Body of pancreas (tissue), 4 donors: ENCODE measurements around the gene GP1BA. TPM values are rescaled to one million over a fixed set of nuclear protein-coding genes. Genes with fewer than 3 reads are reported as not detected.

Experiments
- ATAC-seq: fragments of 150-250 bp; one replicate; pipeline ENCODE4 v1.9.1; 2016
- DNase-seq, 4 donors: peaks; one replicate each; pipeline ENCODE4 v3.0.0-alpha.2; 2019
- H3K27ac ChIP-seq, 4 donors: fragments of 200-600 bp; sonication (generic); 1 replicate in 3 of 4; 2 replicates in 1 of 4; pipeline versions ENCODE4 v1.5.1 to v1.6.1; 2016 to 2019; ENCODE audit warnings: mild to moderate bottlenecking in 1 of 4, mixed read lengths in 1 of 4, moderate library complexity in 1 of 4
- H3K27me3 ChIP-seq, 2 donors: fragments of 200-600 bp; sonication (generic); one replicate each; pipeline ENCODE4 v1.6.0; 2016; ENCODE audit warnings: mild to moderate bottlenecking in 1 of 2
- H3K36me3 ChIP-seq, 2 donors: fragments of 200-600 bp; sonication (generic); replicated peaks in 1 of 2; 2 replicates each; pipeline ENCODE4 v1.5.1; 2016; ENCODE audit warnings: low read depth in 2 of 2; ENCODE audit not compliant: insufficient read depth in 1 of 2
- H3K4me1 ChIP-seq: fragments of 200-600 bp; sonication (generic); one replicate; pipeline ENCODE4 v1.6.0; 2016
- H3K4me3 ChIP-seq, 2 donors: fragments of 200-600 bp; sonication (generic); 1 replicate in 1 of 2; 2 replicates in 1 of 2; pipeline ENCODE4 v1.5.1; 2016 to 2019
- H3K9me3 ChIP-seq, 3 donors: fragments of 200-600 bp; sonication (generic); 1 replicate in 2 of 3; 2 replicates in 1 of 3; pipeline ENCODE4 v1.5.1; 2016
- CTCF ChIP-seq, 7 experiments: fragments of 450-650 bp in 4 of 7; fragments of 200-600 bp in 3 of 7; sonication (generic) in 3 of 7; IDR thresholded peaks; one replicate each; pipeline ENCODE4 v1.5.1; 2016 to 2019; ENCODE audit warnings: antibody characterized with exemption in 7 of 7
- POLR2A ChIP-seq, 3 donors: fragments of 450-650 bp; IDR thresholded peaks; one replicate each; pipeline ENCODE4 v1.6.1; 2016; ENCODE audit warnings: antibody characterized with exemption in 3 of 3, mild to moderate bottlenecking in 2 of 3
- WGBS, 2 donors: methylation state at CpG; one replicate each; pipeline ENCODE4 v1.1.5; 2017; 5-methylcytosine and 5-hydroxymethylcytosine counted together
- intact Hi-C: fragments of 100-400 bp; cut with DNase I; formaldehyde crosslinking; loops from one replicate; pipeline ENCODE4 v1.15.1; 2023
- total RNA-seq, 2 donors: library from RNA; depleted of rRNA; stranded (reverse); fragments of >200 nt; gene quantifications; one replicate each; pipeline ENCODE4 v1.1.0, GENCODE V29; 2016

Gene GP1BA
- total RNA-seq, 2 donors from 2014 or later, result not detected

- ATAC-seq, result no peak
- TF ChIP-seq POLR2A (IDR thresholded peaks at IDR 0.05) (no peak), CTCF (IDR thresholded peaks at IDR 0.05) (no peak)
- no peak overlapping the region for H3K4me3 ChIP-seq
- intact Hi-C loops, result no loop called here
- H3K4me1 ChIP-seq, result peaks cover 6% of the 10 kb centered on the region
- H3K27ac ChIP-seq, result no peak overlapping the region
- no peaks in the 10 kb centered on the region for H3K9me3 ChIP-seq
- H3K36me3 ChIP-seq, result peaks cover 0 to 5% of the 10 kb centered on the region in 2 donors
- WGBS, 2 donors, result 85 to 86% methylated on average over 1 to 12 of the region's 12 CpGs
- no peaks in the 10 kb centered on the region for H3K27me3 ChIP-seq
- no peak for DNase-seq
Measured at GRCh38 chr17:4932756-4933155, 679 bp downstream of the GP1BA start.

- intact Hi-C loops, result no loop called here
- Histone ChIP-seq H3K4me3 (no peak overlapping the region), H3K27ac (no peak overlapping the region), H3K9me3 (no peaks in the 10 kb centered on the region), H3K27me3 (no peaks in the 10 kb centered on the region), H3K4me1 (peaks cover 12% of the 10 kb centered on the region), H3K36me3 (peaks cover 0 to 9% of the 10 kb centered on the region in 2 donors)
- no peak for DNase-seq
- TF ChIP-seq CTCF (IDR thresholded peaks at IDR 0.05), result no peak
- TF ChIP-seq POLR2A (IDR thresholded peaks at IDR 0.05), result no peak
- ATAC-seq, result no peak
- WGBS, 2 donors, result 60 to 62% methylated on average over 9 to 15 of the region's 16 CpGs
Measured at GRCh38 chr17:4933646-4934045, 1.6 kb downstream of the GP1BA start.

GRCh38 chr17:4934173-4934979 lies 2.3 kb downstream of the GP1BA start:
- Histone ChIP-seq H3K9me3 (no peaks in the 10 kb centered on the region), H3K27me3 (no peaks in the 10 kb centered on the region), H3K27ac (no peak overlapping the region), H3K4me3 (no peak overlapping the region), H3K36me3 (peaks cover 0 to 9% of the 10 kb centered on the region in 2 donors), H3K4me1 (peaks cover 18% of the 10 kb centered on the region)
- ATAC-seq (peak; percentile 9), DNase-seq (peak in 3 of 4 donors; percentile 33 to 52 (median 35))
- 18 to 27% methylated on average over 12 to 14 of the region's 14 CpGs for WGBS, 2 donors
- no peak for TF ChIP-seq POLR2A (IDR thresholded peaks at IDR 0.05)
- TF ChIP-seq CTCF (IDR thresholded peaks at IDR 0.05), result peak in 1 of 7 experiments; percentile 21
- intact Hi-C loops, result no loop called here

GRCh38 chr17:4935650-4936049 lies 3.6 kb downstream of the GP1BA start:
- Histone ChIP-seq H3K27ac (no peak overlapping the region), H3K4me1 (peaks cover 18% of the 10 kb centered on the region), H3K27me3 (no peaks in the 10 kb centered on the region), H3K36me3 (peaks cover 0 to 9% of the 10 kb centered on the region in 2 donors), H3K9me3 (no peaks in the 10 kb centered on the region), H3K4me3 (no peak overlapping the region)
- TF ChIP-seq POLR2A (IDR thresholded peaks at IDR 0.05) (no peak), CTCF (IDR thresholded peaks at IDR 0.05) (no peak)
- intact Hi-C loops, result no loop called here
- no peak for DNase-seq
- no peak for ATAC-seq

- no peak for DNase-seq
- TF ChIP-seq POLR2A (IDR thresholded peaks at IDR 0.05) (no peak), CTCF (IDR thresholded peaks at IDR 0.05) (no peak)
- Histone ChIP-seq H3K4me3 (no peak overlapping the region), H3K27ac (no peak overlapping the region), H3K36me3 (peaks cover 0 to 9% of the 10 kb centered on the region in 2 donors), H3K27me3 (no peaks in the 10 kb centered on the region), H3K9me3 (no peaks in the 10 kb centered on the region), H3K4me1 (peaks cover 25% of the 10 kb centered on the region)
- intact Hi-C loops, result no loop called here
- 83 to 92% methylated on average over 3 of the region's 3 CpGs for WGBS, 2 donors
- ATAC-seq, result no peak
Measured at GRCh38 chr17:4936436-4936835, 4.4 kb downstream of the GP1BA start.
